Fibroblast of lung (primary cell): ENCODE data around the gene KCNJ5.
A peak's percentile ranks its signal among the peaks of the same experiment; 100 is the strongest.

Source experiments
- CTCF ChIP-seq, 2 donors: IDR thresholded peaks in 1 of 2; conservative IDR thresholded peaks in 1 of 2; 1 replicate in 1 of 2; 2 replicates in 1 of 2; pipeline ENCODE4 v1.5.1; 2011 to 2012; ENCODE audit warnings: low read length in 2 of 2, control low read depth in 1 of 2, inconsistent platforms in 1 of 2, low read depth in 1 of 2, mild to moderate bottlenecking in 1 of 2
- EZH2 ChIP-seq: IDR thresholded peaks from 2 replicates; pipeline ENCODE4 v1.5.1; 2012; ENCODE audit warnings: low read length, control low read depth, mild to moderate bottlenecking; ENCODE audit errors: missing control alignments

GRCh38 chr11:128888034-128888985 lies 2.8 kb upstream of the KCNJ5 start:
- TF ChIP-seq CTCF (conservative IDR thresholded peaks at IDR 0.05 in 1 of 2, IDR thresholded peaks at IDR 0.05 in 1 of 2; ENCODE audit: low read depth in 1 of 2, low read length in 2 of 2) (peak in 1 of 2 donors; percentile 11), EZH2 (peak; percentile 56)
